CD4-positive, alpha-beta T cell treated with Interferon alpha-2 for 1 hour (primary cell): ENCODE measurements around the gene TCF19.
"Not testable (repeated sequence)": the region's sequence is repeated elsewhere in the genome, so short reads cannot be mapped to it uniquely, and the experiment has no call there.

Experiments
- DNase-seq, 2 donors: peaks; one replicate each; pipeline ENCODE4 v3.0.0-alpha.2; 2020 to 2022

The TCF19 gene

GRCh38 chr6:31185695-31186051 is 27.3 kb downstream of the TCF19 start:
- not testable (repeated sequence) for DNase-seq

- no peak for DNase-seq
These were observed 27.8 kb downstream of the TCF19 start for GRCh38 chr6:31186052-31186734.

GRCh38 chr6:31187780-31188194 is 29.4 kb downstream of the TCF19 start:
- no peak for DNase-seq

- not testable (repeated sequence) for DNase-seq
These were observed 30.8 kb downstream of the TCF19 start for GRCh38 chr6:31189223-31189622.

GRCh38 chr6:31190488-31190887 is 32.1 kb downstream of the TCF19 start:
- no peak for DNase-seq

- peak; percentile 64 to 77 for DNase-seq
These were observed 34.2 kb downstream of the TCF19 start for GRCh38 chr6:31192431-31193105.

- DNase-seq: no peak
These were observed 34.8 kb downstream of the TCF19 start for GRCh38 chr6:31193206-31193605.

- no peak for DNase-seq
These were observed 35.9 kb downstream of the TCF19 start for GRCh38 chr6:31194061-31194834.

GRCh38 chr6:31195308-31195979 is 37.1 kb downstream of the TCF19 start:
- not testable (repeated sequence) for DNase-seq

GRCh38 chr6:31196251-31197022 is 38.0 kb downstream of the TCF19 start:
- peak in 1 of 2 donors; percentile 42 for DNase-seq

- peak; percentile 97 to 98 for DNase-seq
These were observed 39.3 kb downstream of the TCF19 start for GRCh38 chr6:31197559-31198305.

- DNase-seq: not testable (repeated sequence)
These were observed 40.7 kb downstream of the TCF19 start for GRCh38 chr6:31199105-31199452.

GRCh38 chr6:31202259-31203166 is 44.1 kb downstream of the TCF19 start:
- no peak for DNase-seq

- DNase-seq: peak; percentile 71 to 75
These were observed 45.1 kb downstream of the TCF19 start for GRCh38 chr6:31203345-31203979.

- no peak for DNase-seq
These were observed 46.4 kb downstream of the TCF19 start for GRCh38 chr6:31204751-31205145.

GRCh38 chr6:31205638-31206037 is 47.2 kb downstream of the TCF19 start:
- no peak for DNase-seq

- DNase-seq: no peak
These were observed 50.1 kb downstream of the TCF19 start for GRCh38 chr6:31208506-31208905.

GRCh38 chr6:31209137-31209536 is 50.7 kb downstream of the TCF19 start:
- no peak for DNase-seq

GRCh38 chr6:31210123-31210522 is 51.7 kb downstream of the TCF19 start:
- no peak for DNase-seq
